HTR-8/SVneo (cell line): Measurements from ENCODE around the gene MYO5C.

Source experiments
- DNase-seq: peaks from one replicate; pipeline ENCODE4 v3.0.0; 2011; ENCODE audit warnings: low spot score, mixed read lengths; ENCODE audit not compliant: insufficient read length
- FAIRE-seq: peaks from 2 replicates; lab custom pipeline; 2011; peaks lifted over from hg19 to GRCh38; lab: Jason Lieb, UNC

The MYO5C gene

DNA sequence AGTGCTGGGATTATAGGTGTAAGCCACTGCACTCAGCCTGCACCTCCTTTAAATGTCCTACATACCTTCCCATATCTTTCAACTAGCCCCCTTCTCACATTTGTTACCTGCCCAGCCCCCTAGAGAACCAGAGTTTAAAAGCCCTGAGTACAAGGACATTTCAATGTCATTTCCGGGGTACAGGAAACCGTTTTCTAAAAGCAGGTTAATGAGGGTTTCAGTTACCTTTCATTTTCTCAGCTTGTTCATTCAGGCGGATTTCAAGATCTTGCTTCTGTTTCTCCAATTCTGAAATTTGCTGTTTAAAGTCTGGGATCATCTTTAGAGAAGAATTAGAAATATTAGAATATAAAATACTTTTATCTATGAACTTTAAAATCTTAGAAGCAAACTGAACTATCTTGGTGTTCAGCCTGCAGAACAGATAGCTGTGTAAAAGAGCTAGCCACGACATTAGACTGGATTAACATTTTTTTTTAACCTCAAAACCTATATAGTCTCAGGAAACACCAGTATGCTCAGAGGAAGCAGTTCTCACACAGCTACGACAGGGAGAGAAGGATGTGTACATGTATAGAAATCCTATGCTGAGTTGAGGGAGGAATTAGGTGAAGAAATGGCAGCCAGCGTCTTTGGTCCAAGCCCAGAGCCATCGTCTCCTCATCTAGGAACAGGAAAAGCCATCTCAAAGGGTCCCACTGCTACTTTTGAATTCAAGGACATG, 74.5 kb downstream of the MYO5C start:
- DNase-seq, result no peak
- no peak for FAIRE-seq

DNA sequence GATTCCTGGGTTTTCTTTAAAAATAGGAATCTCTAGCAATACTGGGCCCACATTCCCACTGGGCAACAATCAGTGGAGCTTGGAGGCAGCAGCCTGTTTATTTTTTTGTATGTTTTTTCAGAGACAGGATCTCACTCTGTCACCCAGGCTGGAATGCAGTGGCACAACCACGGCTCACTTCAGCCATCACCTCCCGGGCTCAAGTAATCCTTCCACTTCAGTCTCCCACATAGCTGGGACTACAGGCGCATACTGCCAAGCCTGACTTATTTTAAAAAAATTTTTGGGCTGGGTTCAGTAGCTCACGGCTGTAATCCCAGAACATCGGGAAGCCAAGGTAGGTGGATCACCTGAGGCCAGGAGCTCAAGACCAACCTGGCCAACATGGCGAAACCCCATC, 75.4 kb downstream of the MYO5C start:
- FAIRE-seq, result no peak

DNA sequence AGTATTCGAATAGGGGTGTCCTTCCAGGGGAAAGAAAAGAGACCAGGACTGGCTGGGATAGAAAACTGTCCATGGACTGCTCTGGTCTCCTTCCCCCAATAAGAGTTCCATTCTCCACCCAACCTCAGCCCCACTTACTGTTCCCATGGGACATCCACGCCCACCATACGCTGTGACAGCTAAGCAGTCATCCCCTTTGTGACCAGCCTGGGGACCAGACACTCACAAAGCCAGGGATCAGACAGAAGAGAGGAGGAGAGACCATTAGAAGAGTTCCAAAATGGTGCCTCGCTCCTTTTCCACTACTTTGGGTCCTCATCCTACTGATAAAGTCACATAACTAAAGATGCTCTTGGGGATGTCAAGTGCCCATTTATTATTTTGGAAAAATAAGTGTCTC, 76.8 kb downstream of the MYO5C start:
- FAIRE-seq (no peak), DNase-seq (no peak)

More for the DNA sequence above, 75.4 kb downstream of the MYO5C start:
- DNase-seq, result no peak

DNA sequence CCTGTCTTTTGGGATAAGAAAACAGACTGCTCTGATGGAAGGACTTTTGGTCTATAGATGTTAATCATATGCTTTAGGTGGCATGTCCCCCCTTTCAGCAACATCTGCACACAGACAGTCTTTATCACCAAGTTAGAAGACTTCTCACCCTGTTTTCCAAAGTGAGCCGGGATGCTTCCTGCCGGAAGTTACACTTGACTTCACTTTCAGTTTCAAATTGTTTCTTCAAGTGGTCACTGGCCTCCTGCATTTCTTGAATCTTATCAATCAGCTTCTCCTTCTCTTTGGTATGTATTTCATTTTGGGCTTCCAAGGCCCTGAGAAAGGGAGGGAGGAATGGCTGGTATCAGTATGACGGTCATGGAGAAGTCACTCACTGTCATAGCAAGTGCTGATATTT, 77.2 kb downstream of the MYO5C start:
- DNase-seq (no peak), FAIRE-seq (no peak)

DNA sequence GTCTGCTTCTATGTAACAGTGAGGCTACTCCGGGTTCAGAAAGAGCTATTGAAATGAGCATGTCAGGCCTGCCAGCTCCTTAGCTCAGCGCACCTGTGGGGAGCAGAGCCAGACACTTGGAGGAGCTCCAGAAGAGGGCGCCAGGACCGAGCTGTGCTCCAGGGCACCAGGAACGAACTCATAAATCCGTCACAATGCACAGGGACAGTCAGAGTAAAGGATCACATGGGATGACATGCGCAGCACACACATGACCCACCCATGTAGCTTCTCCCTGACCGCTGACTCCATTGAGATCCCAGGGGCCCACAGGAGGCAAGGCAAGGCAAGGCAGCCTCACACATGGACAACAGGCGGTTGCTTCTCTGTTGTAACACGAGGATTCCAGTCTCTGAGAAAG, 78.4 kb downstream of the MYO5C start:
- DNase-seq, result no peak
- no peak for FAIRE-seq

DNA sequence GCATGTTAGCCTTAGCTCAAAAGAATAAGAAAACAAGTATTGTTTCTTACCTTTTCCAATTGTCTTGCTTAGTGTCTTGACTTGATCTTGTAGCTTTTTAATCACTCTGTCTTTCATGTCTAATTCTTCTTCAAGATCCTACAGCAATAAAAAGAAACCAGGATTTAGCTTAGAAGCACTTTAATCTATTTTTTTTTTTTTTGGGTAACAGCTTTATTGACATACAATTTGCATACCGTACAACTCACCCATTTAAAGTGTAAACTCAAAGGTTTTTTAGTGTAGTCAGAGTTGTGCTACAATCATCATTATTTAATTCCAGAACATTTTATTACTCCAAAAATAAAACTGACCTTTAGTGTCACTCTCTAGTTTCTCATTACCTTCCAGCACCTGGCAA, 81.1 kb downstream of the MYO5C start:
- DNase-seq (no peak), FAIRE-seq (no peak)

DNA sequence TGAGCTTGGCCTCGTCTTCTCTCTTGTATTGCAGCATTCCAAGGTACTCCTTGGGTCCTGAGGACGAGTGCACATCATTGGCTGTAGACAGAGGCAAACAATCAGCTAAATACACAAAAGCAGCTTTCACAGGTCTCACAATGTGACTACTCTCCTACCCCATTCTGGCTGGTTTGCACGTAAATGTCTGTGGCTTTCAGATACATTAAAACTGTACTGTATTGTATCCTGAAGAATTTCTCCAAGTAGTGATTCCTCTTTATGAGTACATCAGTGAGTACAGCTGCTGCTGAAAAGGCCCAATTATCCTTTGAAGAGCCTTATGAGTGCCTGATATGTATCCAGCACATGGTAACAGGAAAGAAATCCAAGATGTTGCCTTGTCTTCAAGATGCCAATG, 82.4 kb downstream of the MYO5C start:
- FAIRE-seq, result no peak
- no peak for DNase-seq

DNA sequence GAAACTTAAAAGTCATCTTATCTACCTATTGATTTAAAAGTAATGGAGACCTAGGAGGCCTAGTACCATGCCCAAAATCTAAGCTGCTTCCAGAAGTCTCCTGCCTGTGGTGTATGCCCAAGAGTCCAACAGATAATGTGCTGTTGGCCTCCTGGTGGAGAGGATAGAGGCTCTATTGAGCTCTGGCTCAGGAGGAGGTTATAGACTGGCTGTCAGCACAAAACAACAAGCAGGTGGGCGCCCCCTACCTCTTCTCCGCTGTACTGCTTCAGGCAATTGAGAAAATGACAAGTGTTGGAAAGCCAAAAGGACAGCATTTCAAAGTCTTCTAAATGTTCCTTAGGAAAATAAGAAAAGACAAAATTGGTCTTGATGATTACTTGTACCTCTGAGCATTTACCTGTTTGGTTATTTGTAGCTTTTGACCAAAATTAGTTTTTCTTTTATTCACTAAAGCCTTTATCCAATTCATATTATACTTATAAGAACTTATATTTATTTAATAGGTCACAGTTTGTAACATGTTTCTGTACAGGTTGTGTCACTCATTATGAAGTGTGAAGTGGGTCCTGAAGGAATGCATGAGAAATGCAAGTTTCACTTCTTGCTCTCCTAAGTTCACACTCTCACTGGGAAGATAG, 87.2 kb downstream of the MYO5C start:
- DNase-seq, result peak; percentile 59
- FAIRE-seq, result no peak

DNA sequence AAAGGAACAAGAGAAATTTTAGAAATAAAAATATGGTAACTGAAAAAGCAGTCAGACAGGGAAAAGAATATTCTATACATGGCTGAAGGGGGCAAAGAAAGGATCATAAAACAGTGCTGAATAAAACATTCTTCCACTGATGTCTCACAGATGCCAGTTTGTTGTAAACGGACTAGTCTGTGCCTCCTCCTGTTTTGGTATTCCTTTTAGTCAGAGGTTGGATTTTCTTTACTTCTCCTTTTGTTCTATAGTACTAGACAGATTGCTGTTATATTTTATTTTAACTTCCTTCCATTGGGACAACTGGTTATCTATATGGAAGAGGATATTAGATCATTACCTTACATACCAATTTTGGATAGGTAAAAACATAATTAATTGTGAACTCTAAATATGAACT, 88.4 kb downstream of the MYO5C start:
- DNase-seq, result no peak
- FAIRE-seq, result no peak

DNA sequence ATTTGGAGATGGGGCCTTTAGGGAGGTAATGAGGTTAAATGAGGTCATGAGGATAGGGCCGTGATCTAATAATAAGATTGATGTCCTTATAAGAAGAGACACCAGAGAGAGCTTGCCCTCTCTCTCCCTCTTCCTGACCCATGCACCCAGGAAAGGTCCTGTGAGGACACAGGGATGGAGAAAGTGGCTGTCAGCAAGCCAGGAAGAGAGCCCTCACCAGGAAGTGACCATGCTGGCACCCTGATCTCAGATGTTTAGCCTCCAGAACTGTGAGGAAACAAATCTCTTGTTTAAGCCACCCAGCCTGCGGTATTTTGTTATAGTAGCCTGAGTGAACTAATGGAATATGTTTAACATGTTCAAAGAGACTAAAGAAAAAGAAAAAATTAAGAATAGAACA, 89.2 kb downstream of the MYO5C start:
- DNase-seq (no peak), FAIRE-seq (no peak)

DNA sequence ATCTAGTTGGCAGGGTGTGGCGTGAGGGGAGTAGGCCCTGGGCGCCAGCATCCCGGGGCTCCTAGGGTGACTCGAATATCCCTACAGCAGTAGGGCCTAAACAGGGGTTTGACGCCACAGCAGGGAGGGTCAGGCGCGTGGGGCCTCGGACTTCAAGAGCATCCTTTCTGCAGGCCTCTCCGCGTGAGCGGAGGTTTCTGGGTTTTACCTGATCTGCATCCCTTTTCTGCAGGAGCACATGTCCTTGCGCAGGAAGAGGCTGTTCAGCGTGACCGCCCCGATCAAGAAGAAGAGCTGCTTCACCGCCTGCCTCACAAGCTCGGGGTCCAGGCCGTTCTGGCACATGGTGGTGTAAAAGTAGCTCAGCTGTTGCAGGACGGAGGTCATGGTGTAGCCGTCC, 90.9 kb downstream of the MYO5C start:
- no peak for FAIRE-seq

DNA sequence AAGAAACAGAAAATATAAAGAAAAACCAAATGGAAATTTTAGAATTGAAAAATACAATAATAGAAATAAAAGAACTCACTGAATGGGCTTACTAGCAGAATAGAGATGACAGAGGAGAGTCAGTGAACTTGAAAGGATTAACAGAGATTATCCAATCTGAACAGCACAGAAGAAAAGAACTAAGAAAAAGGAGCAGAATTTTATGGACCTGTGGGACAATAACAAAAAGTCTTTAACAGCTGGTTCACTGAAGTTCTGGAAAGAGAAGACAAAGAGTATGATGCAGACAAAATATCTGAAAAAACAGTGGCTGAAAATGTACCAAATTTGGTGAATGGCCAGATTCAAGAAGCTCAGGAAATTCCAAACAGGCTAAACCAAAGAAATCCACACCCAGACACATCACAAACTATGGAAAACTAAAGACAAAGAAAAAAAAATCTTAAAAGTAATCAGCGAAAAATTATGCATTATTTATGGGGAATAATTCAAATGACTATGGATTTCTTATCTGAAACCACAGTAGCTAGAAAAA, 94.7 kb downstream of the MYO5C start:
- DNase-seq, result no peak
- no peak for FAIRE-seq

More for the DNA sequence above, 90.9 kb downstream of the MYO5C start:
- no peak for DNase-seq

DNA sequence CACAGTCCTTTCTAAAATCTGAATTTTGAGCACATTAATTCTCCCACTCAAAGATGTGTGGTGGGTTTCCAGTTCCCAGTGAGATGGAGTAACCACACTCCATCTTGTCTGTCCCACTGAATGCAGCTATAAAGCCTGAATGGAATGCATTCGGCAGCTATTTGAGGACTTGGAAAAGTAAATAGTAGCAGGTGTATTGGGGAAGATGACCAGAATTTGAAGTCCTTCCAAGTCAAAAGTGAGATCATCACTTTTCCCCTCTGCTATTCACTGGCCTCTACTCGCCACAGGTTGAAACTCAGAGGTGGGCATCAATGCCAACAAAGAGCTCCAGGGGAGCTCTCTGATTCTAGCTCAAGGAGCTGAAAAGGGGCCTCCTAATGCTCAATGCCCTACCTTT, 96.3 kb downstream of the MYO5C start:
- no peak for DNase-seq
- FAIRE-seq, result no peak

DNA sequence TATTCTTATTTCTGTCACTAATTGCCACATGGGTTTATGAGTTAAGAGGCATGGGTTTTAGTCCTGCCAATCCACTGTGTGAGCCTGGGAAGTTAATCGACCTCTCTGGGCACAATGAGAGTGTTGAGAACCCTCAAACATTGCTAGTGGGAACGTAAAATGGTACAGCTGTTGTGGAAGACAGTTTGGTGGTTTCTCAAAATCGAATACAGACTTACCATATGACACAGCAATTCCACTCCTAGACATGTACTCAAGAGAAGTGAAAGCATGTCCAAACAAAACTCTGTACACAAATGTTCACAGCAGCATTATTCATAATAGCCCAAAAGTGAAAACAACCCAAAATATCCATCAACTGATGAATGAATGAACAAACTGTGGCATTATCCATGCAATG, 98.7 kb downstream of the MYO5C start:
- FAIRE-seq (no peak), DNase-seq (no peak)

DNA sequence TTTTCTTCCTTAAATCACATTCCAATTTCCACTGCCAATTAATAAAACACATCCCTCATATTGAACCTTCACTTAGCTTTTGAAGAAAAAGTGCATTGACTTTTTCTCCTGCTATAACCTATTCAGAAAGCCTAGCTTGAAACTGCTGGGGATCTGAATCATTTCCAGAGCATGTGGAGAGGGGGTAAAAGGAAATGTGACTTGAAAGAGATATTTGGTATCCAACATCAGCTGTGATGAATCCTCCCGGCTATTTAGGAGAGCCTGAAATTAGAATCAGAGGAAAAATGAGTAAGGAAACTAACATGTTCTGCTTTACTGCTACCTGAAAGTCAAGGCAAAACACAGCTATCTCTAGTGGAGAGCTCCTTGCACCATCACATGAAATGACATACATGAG, 101.8 kb downstream of the MYO5C start:
- FAIRE-seq (no peak), DNase-seq (no peak)

DNA sequence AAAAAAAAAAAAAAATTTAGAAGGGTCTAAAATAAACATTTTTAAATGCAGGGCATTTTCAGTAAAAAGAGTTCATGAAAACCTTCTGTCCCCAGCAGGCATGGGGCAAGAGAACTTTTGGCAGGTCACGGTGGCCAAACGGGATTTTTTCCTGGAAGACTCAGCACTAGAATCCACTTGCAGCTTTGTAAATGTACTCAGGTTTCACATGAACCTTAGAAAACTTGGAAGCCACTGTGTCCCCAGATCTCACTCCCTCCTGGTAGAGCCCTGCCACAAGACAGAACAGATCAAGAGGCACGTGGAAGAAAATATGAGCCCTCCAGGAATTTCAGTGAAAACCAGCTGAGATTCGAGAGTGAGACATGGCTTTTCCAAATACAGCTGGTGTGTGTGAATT, 102.3 kb downstream of the MYO5C start:
- no peak for FAIRE-seq
- DNase-seq, result no peak

DNA sequence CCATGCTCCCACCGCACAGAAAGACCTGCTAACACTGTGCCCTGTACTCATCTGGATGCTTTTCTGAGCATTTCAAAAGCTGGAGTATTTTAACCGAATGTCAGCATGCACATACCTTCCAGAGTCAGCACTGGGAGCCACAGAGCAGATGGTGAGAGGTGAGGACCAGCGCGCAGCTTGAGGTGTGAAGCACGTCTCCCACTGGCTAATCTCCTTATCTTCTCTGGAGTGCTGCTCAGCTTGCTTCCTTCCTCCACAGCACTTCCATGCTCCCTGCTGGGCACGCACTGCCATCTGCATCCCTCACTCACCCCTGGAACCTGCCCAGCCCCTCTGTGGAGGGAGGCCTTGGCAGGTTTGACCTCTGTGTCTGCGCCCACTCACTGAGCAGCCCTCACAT, 104.4 kb downstream of the MYO5C start, which contains the start of gene GNB5:
Gene GNB5 (minus strand): TSS at position 186 of the 400 bp plus-strand sequence. CDS start 6,716 bp downstream, outside the sequence.
- FAIRE-seq (no peak), DNase-seq (no peak)

DNA sequence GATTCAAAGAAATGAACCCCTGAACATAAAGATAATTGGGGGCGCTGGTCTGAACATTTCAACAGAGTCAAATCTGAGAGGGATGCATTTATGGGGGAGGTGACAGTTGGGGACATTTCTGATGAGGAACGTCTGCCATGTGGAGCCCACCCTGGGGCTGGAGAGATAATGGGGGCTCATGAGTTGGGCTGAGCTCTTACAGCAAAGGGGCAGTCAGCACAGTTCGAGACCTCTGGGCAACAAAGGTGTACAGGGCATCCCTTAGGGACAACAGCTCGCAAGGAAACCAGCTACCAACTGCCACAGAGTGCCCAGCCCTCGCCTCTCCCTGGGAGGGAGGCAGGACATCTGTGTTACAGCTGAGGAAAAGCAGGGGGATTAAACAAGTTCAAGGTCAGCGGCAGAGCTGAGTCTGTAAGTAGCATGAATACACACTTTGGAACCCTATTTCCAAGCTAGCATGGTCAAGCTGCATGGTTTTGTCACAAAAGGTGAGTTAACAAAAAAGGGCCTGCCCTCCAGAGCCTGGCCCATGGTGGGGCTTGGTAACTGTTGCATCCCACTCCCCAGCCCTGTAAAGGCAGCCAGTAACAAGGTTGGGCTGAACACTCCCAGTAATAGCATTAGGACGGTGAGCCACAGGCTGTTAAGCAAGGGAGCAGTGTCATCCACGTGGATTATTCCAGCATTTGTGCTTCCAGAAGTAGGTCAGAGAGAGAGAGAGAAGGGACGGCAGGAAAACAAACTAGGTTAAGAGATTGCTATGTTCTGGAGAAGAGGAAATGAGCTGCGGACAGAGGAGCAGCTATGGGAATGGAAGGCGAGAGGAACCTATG, 108.7 kb downstream of the MYO5C start:
- no peak for FAIRE-seq

DNA sequence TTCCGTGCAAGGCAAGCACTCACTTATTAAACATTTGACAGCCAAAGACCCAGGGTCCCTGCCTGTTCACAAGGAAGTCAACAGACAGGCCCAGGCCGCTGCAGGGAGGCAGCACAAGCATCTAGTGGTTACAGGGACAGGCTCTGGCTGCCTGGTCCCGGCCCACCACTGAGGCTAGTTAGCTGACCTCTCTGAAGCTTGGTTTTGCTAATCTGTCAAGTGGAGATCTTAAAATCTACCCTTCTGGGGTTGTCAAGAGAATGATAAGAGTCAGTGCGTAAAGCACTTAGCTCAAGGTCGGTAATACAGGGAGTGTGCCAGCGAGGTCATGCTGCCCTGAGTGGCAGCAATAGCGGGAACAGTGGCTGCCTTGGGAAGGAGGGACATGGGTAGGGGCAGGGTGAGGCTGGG, 110.4 kb downstream of the MYO5C start:
- DNase-seq (no peak), FAIRE-seq (no peak)

More for the DNA sequence above, 108.7 kb downstream of the MYO5C start:
- no peak for DNase-seq

DNA sequence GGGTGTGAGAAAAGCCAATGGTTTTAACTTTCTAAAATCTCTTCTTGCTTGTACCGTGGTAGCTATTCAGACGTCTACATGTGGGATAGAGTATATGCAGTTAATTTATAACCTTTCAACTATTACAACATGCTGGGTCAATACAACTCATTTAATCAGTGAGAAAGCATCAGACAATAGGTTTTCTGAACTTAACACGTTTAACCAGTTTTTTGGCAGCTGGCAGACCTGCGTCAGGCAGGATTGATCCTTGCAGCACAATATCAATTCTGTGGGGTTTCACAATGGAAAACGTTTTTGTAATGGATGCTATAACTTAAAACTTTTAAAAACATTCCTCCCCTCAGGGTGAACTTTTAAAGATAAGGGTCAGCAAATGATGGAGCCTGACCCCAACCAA, 110.9 kb downstream of the MYO5C start:
- DNase-seq (no peak), FAIRE-seq (no peak)
